Endothelial cell of umbilical vein (primary cell): ENCODE data around the gene SPEF1.

Experiments
- CTCF ChIP-seq, 2 donors: IDR thresholded peaks; 1 replicate in 1 of 2; 2 replicates in 1 of 2; pipeline ENCODE4 v1.5.1; 2011; ENCODE audit warnings: low read length in 2 of 2, mild to moderate bottlenecking in 2 of 2, moderate library complexity in 2 of 2, control low read depth in 1 of 2, inconsistent platforms in 1 of 2, low read depth in 1 of 2; ENCODE audit not compliant: insufficient read depth in 1 of 2; ENCODE audit errors: extremely low read depth in 1 of 2
- EZH2 ChIP-seq: IDR thresholded peaks from 2 replicates; pipeline ENCODE4 v1.6.1; 2012; ENCODE audit warnings: borderline replicate concordance, low read depth, mild to moderate bottlenecking, moderate library complexity, low read length, inconsistent platforms; ENCODE audit not compliant: severe bottlenecking
- FOS ChIP-seq: IDR thresholded peaks from 2 replicates; pipeline ENCODE4 v1.6.1; 2011; ENCODE audit warnings: mild to moderate bottlenecking, low read length, moderate library complexity, borderline replicate concordance; ENCODE audit not compliant: insufficient read depth
- POLR2A ChIP-seq: IDR thresholded peaks from 2 replicates; pipeline ENCODE4 v1.6.1; 2012; ENCODE audit warnings: low read depth, mild to moderate bottlenecking, control low read depth, low read length
- POLR2AphosphoS5 ChIP-seq: IDR thresholded peaks from 2 replicates; pipeline ENCODE4 v1.6.1; 2012; ENCODE audit warnings: low read depth, mild to moderate bottlenecking, control low read depth, low read length, moderate library complexity; ENCODE audit not compliant: insufficient read depth

- TF ChIP-seq CTCF (IDR thresholded peaks at IDR 0.05; ENCODE audit: extremely low read depth in 1 of 2, insufficient read depth in 1 of 2, low read depth in 1 of 2, low read length in 2 of 2), result no peak
- TF ChIP-seq POLR2A, result no peak
- no peak for TF ChIP-seq POLR2AphosphoS5
- no peak for TF ChIP-seq EZH2
- no peak for TF ChIP-seq FOS
Measured at GRCh38 chr20:3797226-3797545, 15.9 kb upstream of the SPEF1 start.
